Neural cell (in vitro differentiated cells): Measurements from ENCODE around the gene PRKCA. TPM values are rescaled to one million over a fixed set of nuclear protein-coding genes. Genes with fewer than 3 reads are reported as not detected.

Source experiments
- H2AFZ ChIP-seq: fragments of 200-600, 300-800 bp; sonication (generic), shearing (Covaris generic); 2 replicates; pipeline ENCODE4 v1.6.0; 2014; ENCODE audit warnings: low read depth, mild to moderate bottlenecking, antibody characterized with exemption, low read length, moderate library complexity
- H3F3A ChIP-seq: fragments of 200-600 bp; shearing (Covaris generic); 2 replicates; pipeline ENCODE4 v1.6.1; 2016; ENCODE audit warnings: mild to moderate bottlenecking, moderate library complexity, mixed read lengths, antibody characterized with exemption, low read length; ENCODE audit not compliant: insufficient read depth, poor library complexity, severe bottlenecking
- H3K27ac ChIP-seq: fragments of 200-600, 300-800 bp; sonication (generic), shearing (Covaris generic); 2 replicates; pipeline ENCODE4 v1.5.1; 2014; ENCODE audit warnings: mild to moderate bottlenecking, low read length, moderate library complexity
- H3K27me3 ChIP-seq: fragments of 300-800, 200-600 bp; sonication (generic), shearing (Covaris generic); 2 replicates; pipeline ENCODE4 v1.6.0; 2014; ENCODE audit warnings: mild to moderate bottlenecking, low read depth, low read length, moderate library complexity; ENCODE audit not compliant: insufficient read depth
- H3K36me3 ChIP-seq: fragments of 300-800, 200-600 bp; sonication (generic), shearing (Covaris generic); 2 replicates; pipeline ENCODE4 v1.5.1; 2014; ENCODE audit warnings: mild to moderate bottlenecking, antibody characterized with exemption, low read length, moderate library complexity; ENCODE audit not compliant: insufficient read depth
- H3K4me2 ChIP-seq: fragments of 300-800, 200-600 bp; sonication (generic), shearing (Covaris generic); 2 replicates; pipeline ENCODE4 v1.6.0; 2014; ENCODE audit warnings: mild to moderate bottlenecking, low read length
- H3K4me3 ChIP-seq: fragments of 300-800, 200-600 bp; sonication (generic), shearing (Covaris generic); 2 replicates; pipeline ENCODE4 v1.5.1; 2014; ENCODE audit warnings: mild to moderate bottlenecking, low read length, moderate library complexity
- H3K79me2 ChIP-seq: fragments of 200-600 bp; shearing (Covaris generic); replicated peaks from 2 replicates; pipeline ENCODE4 v1.6.0; 2014; ENCODE audit warnings: mild to moderate bottlenecking, low read length, moderate library complexity; ENCODE audit not compliant: insufficient read depth
- H3K9ac ChIP-seq: fragments of 300-800, 200-600 bp; sonication (generic), shearing (Covaris generic); 2 replicates; pipeline ENCODE4 v1.6.1; 2016; ENCODE audit warnings: mild to moderate bottlenecking, low read length, mixed read lengths
- H3K9me2 ChIP-seq: fragments of 200-600 bp; shearing (Covaris generic); 2 replicates; pipeline ENCODE4 v1.6.1; 2016; ENCODE audit warnings: mild to moderate bottlenecking, low read length, mixed read lengths; ENCODE audit not compliant: insufficient read depth
- H3K9me3 ChIP-seq: fragments of 200-600, 300-800 bp; sonication (generic), shearing (Covaris generic); 2 replicates; pipeline ENCODE4 v1.6.1; 2016; ENCODE audit warnings: mild to moderate bottlenecking, mixed run types, low read length, moderate library complexity, mixed read lengths
- H4K20me1 ChIP-seq: fragments of 200-600 bp; shearing (Covaris generic); 2 replicates; pipeline ENCODE4 v1.6.1; 2016; ENCODE audit warnings: mild to moderate bottlenecking, mixed run types; ENCODE audit not compliant: insufficient read depth
- EP300 ChIP-seq: fragments of 450-650 bp; conservative IDR thresholded peaks from 2 replicates; pipeline ENCODE4 v1.6.1; 2014; ENCODE audit warnings: antibody characterized with exemption, mild to moderate bottlenecking, moderate library complexity; ENCODE audit not compliant: poor library complexity, severe bottlenecking
- EZH2 ChIP-seq: fragments of 200-600, 300-800 bp; shearing (Covaris generic), sonication (generic); IDR thresholded peaks from 2 replicates; pipeline ENCODE4 v1.6.1; 2014; ENCODE audit warnings: antibody characterized with exemption, low read length, borderline replicate concordance, mild to moderate bottlenecking; ENCODE audit not compliant: insufficient read depth, poor library complexity, severe bottlenecking
- MXI1 ChIP-seq: fragments of 450-650 bp; conservative IDR thresholded peaks from 2 replicates; pipeline ENCODE4 v1.6.1; 2014; ENCODE audit warnings: antibody characterized with exemption, mild to moderate bottlenecking; ENCODE audit not compliant: poor library complexity, severe bottlenecking
- POLR2AphosphoS5 ChIP-seq: IDR thresholded peaks from 2 replicates; pipeline ENCODE4 v1.6.1; 2012
- RAD21 ChIP-seq: fragments of 450-650 bp; conservative IDR thresholded peaks from 2 replicates; pipeline ENCODE4 v1.6.1; 2014; ENCODE audit warnings: antibody characterized with exemption, mild to moderate bottlenecking, moderate library complexity
- SMC3 ChIP-seq: fragments of 450-650 bp; conservative IDR thresholded peaks from 2 replicates; pipeline ENCODE4 v1.6.1; 2014; ENCODE audit warnings: antibody characterized with exemption, mild to moderate bottlenecking, moderate library complexity; ENCODE audit not compliant: poor library complexity
- TAF1 ChIP-seq: IDR thresholded peaks from 2 replicates; pipeline ENCODE4 v1.6.1; 2012; ENCODE audit warnings: low read depth
- polyA plus RNA-seq: library from polyadenylated mRNA; depleted of rRNA; stranded (reverse); fragments of >200 nt; gene quantifications from 2 replicates; pipeline ENCODE4 v1.2.3, GENCODE V29; 2014
- TF ChIP-seq, protein P1 (sequence below): IDR thresholded peaks from 2 replicates; pipeline ENCODE4 v1.6.1; 2012; ENCODE audit warnings: borderline replicate concordance
- TF ChIP-seq, protein P2 (sequence below): fragments of 450-650 bp; IDR thresholded peaks from 2 replicates; pipeline ENCODE4 v1.5.1; 2014; ENCODE audit warnings: antibody characterized with exemption, mild to moderate bottlenecking, moderate library complexity; ENCODE audit not compliant: poor library complexity, severe bottlenecking

The PRKCA gene
- polyA plus RNA-seq, 1 donor from 2014 or later, result 5.9 TPM

GRCh38 chr17:66312912-66313311 lies 10.5 kb downstream of the PRKCA start:
- Histone ChIP-seq H2AFZ (no peak overlapping the region), H3K79me2 (no peaks in the 10 kb centered on the region), H3K4me2 (no peak overlapping the region), H4K20me1 (no peaks in the 10 kb centered on the region), H3F3A (no peaks in the 10 kb centered on the region), H3K27me3 (no peaks in the 10 kb centered on the region), H3K4me3 (no peak overlapping the region), H3K9me2 (no peaks in the 10 kb centered on the region), H3K9ac (no peak overlapping the region), H3K27ac (no peak overlapping the region), H3K36me3 (no peaks in the 10 kb centered on the region), H3K9me3 (no peaks in the 10 kb centered on the region)
- TF ChIP-seq POLR2AphosphoS5 (no peak), TAF1 (no peak), SMC3 (no peak), RAD21 (no peak), EP300 (no peak), EZH2 (no peak), MXI1 (no peak)
- TF ChIP-seq, protein P1, sequence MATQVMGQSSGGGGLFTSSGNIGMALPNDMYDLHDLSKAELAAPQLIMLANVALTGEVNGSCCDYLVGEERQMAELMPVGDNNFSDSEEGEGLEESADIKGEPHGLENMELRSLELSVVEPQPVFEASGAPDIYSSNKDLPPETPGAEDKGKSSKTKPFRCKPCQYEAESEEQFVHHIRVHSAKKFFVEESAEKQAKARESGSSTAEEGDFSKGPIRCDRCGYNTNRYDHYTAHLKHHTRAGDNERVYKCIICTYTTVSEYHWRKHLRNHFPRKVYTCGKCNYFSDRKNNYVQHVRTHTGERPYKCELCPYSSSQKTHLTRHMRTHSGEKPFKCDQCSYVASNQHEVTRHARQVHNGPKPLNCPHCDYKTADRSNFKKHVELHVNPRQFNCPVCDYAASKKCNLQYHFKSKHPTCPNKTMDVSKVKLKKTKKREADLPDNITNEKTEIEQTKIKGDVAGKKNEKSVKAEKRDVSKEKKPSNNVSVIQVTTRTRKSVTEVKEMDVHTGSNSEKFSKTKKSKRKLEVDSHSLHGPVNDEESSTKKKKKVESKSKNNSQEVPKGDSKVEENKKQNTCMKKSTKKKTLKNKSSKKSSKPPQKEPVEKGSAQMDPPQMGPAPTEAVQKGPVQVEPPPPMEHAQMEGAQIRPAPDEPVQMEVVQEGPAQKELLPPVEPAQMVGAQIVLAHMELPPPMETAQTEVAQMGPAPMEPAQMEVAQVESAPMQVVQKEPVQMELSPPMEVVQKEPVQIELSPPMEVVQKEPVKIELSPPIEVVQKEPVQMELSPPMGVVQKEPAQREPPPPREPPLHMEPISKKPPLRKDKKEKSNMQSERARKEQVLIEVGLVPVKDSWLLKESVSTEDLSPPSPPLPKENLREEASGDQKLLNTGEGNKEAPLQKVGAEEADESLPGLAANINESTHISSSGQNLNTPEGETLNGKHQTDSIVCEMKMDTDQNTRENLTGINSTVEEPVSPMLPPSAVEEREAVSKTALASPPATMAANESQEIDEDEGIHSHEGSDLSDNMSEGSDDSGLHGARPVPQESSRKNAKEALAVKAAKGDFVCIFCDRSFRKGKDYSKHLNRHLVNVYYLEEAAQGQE, result no peak
- TF ChIP-seq, protein P2, sequence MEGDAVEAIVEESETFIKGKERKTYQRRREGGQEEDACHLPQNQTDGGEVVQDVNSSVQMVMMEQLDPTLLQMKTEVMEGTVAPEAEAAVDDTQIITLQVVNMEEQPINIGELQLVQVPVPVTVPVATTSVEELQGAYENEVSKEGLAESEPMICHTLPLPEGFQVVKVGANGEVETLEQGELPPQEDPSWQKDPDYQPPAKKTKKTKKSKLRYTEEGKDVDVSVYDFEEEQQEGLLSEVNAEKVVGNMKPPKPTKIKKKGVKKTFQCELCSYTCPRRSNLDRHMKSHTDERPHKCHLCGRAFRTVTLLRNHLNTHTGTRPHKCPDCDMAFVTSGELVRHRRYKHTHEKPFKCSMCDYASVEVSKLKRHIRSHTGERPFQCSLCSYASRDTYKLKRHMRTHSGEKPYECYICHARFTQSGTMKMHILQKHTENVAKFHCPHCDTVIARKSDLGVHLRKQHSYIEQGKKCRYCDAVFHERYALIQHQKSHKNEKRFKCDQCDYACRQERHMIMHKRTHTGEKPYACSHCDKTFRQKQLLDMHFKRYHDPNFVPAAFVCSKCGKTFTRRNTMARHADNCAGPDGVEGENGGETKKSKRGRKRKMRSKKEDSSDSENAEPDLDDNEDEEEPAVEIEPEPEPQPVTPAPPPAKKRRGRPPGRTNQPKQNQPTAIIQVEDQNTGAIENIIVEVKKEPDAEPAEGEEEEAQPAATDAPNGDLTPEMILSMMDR, result no peak

DNA sequence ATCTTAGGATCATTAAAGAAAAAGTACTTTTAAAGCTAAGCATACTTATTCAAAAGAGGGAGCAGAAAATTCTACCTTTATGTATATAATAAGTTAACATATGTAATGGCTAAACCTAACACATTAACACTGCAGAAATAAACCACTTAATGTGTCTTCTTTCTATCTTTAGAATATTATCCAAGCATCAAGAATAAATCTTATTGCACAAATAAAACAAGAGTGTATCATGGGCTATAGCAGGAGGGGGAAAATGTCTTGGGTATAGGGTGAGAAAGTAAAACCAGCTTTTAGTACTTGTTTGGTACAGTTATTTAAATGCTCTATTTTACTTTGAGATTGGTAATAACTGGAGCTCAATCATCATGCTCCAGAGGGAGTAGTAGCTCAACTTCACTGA lies 10.9 kb downstream of the PRKCA start:
- Histone ChIP-seq H4K20me1 (no peaks in the 10 kb centered on the region), H3K9me2 (no peaks in the 10 kb centered on the region), H3K27ac (no peak overlapping the region), H3F3A (no peaks in the 10 kb centered on the region), H3K9me3 (no peaks in the 10 kb centered on the region), H3K27me3 (no peaks in the 10 kb centered on the region), H3K79me2 (no peaks in the 10 kb centered on the region), H3K4me2 (no peak overlapping the region), H3K4me3 (no peak overlapping the region), H3K9ac (no peak overlapping the region), H2AFZ (no peak overlapping the region), H3K36me3 (no peaks in the 10 kb centered on the region)
- TF ChIP-seq RAD21 (no peak), TAF1 (no peak), MXI1 (no peak), EZH2 (no peak), EP300 (no peak), SMC3 (no peak), POLR2AphosphoS5 (no peak)
- TF ChIP-seq, protein P1, result no peak
- TF ChIP-seq, protein P2, result no peak
